GM11168 (cell line): ENCODE data around the gene HYPK.

ENCODE experiments used
- in situ Hi-C: fragments of 300-500 bp; cut with MboI; formaldehyde crosslinking; loops from one replicate; pipeline ENCODE4 v1.12.0; 2022; ENCODE audit warnings: low sequenced_read_pairs; ENCODE audit not compliant: unreplicated experiment

The HYPK gene, protein sequence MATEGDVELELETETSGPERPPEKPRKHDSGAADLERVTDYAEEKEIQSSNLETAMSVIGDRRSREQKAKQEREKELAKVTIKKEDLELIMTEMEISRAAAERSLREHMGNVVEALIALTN

DNA sequence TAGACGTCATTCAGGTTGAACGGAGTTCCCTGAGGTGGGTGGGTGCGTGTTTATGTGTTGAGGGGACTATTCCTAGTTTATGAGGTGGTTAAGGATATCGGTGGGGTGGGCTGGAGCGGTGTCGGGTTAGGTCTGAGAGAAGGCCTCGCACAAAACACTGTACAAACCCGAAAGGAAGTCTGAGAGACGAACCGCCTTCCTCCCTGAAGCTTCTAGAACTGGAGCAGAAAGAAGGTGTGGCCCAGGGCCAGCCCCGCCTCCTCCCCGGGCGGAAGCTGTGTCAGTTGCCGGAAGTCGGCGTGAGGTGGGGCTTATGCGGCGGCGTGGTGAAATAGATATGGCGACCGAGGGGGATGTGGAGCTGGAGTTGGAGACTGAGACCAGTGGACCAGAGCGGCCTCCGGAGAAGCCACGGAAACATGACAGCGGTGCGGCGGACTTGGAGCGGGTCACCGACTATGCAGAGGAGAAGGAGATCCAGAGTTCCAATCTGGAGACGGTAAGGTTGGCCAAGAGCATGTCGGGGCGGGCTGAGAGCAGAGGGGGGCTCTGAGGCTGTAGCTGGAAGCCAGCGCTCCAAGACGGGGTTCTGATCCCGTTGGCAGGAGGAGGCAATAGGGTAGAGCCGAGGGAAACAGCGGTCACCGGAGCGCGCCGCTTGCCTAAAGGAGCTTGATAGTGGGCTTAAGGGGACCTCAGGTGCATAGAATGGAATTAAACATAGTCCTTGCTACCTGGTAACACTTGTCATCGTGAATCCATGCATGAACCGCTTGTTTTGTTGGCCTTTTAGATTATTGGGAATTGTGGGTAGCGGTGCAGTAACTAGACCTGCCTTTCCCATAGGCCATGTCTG, at the start of gene HYPK:
TSS of gene HYPK (plus strand) at position 314 of the 856 bp plus-strand sequence. CDS start at position 338, 24 bp downstream.
- in situ Hi-C loops = no loop called here

DNA sequence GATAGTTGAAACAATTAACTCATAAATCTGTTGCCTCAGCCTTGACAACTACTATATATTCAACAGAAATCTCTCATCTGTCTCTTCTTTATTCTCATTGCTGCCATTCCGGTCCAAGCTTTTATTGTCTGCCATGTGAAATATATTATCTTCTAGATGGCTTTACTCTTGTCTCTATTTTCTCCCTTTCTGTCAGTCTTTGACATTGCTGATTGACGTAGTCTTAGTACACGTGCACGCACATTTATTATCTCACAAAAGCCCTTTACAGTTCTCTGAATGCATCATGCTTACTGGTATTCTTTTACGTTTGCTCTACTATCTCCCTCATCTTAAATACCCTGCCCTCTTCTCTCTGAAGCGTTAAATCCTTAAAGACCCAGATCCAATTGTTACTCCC, 48.5 kb upstream of the HYPK start:
- in situ Hi-C loops = no loop called here

DNA sequence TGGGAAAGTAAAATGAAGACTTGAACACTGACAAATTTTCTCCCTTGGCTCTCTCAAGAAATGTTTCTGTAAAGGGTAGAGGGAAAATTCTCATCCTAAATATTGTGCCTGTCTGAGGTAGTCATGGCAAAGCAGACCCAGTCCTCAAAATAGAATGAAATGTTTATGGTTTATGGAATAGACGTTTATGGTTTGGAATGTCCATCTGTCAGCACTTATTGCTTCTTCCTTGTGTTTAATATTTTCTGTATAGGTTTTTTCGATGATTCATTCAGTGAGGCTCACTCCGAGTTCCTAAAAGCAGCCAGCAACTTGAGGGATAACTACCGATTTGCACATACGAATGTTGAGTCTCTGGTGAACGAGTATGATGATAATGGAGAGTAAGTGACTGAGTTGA, 37.6 kb upstream of the HYPK start:
- in situ Hi-C loops = no loop called here

DNA sequence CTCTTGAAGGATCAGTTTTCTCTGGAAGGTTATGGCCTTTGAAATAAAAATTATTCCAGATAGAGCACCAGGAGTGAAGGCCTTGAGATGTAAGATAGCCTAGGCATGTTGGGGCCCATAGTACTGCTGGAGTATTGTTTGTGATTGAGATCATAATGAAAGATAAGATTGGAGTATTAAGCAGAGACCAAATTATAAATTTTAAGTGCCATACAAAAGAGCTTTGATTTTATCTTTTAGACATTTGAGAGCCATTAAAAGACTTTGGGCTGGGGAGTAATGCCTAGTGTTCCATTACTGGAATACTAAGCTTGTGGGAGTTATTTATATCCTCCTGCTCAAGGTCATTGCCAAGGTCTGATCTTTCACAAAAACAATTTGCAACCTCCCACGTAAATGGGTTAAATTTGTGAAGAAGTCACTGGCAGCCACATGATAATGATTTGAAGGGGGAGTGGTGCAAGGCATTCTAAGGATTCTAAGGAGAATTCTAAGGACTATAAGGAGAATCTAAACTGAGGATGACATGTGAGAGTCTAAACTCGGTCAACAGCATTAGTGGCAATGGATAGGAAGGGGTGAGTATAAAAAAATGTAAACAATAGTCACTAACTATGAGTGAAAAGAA, 36.5 kb upstream of the HYPK start:
- in situ Hi-C loops = no loop called here

DNA sequence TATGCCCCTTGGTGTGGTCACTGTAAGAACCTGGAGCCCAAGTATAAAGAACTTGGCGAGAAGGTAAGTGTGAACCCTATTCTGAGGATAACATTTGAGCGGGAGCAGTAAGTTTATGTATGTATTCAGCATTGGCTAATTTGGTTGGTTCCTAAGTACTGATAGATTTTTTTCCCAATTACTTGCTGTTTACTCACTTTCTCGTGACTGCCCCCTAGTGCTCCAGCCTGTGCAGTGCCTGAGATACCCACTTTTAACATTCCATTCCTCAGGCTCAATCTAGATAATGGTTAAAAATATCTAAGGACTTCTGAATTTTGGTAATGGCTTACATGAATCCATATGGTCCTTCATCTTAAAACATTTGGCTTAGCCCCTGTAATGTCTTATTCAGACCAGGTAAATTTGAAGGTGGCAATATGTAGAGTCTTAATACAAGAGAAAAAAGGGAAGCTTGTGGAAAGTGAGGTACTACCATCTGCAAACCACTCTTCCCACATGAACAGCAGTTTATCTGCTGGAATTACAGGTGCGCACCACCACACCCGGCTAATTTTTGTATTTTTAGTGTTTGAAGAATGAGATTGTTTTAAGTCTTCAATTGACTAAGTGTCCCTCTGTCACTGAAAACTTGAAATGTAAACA, 30.7 kb upstream of the HYPK start:
- in situ Hi-C loops = no loop called here

DNA sequence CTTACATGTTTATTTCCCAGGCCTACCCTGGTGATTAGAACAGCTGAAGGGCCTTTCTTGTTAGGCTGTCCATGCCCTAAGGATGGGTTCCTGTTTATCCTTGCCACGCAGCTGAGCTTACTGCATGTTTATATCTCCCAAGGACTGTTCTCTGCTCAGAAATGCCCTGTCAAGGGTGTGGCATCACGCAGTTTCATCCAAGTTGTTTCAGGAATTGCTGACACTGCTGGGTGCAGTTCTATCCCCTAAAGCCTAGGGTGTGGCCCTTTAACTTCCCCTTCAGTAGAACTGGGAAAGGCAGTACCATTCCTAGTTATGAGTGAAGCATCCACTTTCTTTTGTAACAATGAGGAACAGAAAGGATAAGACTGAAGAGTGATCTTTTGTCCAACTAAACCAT, 28.6 kb upstream of the HYPK start:
- in situ Hi-C loops = no loop called here

DNA sequence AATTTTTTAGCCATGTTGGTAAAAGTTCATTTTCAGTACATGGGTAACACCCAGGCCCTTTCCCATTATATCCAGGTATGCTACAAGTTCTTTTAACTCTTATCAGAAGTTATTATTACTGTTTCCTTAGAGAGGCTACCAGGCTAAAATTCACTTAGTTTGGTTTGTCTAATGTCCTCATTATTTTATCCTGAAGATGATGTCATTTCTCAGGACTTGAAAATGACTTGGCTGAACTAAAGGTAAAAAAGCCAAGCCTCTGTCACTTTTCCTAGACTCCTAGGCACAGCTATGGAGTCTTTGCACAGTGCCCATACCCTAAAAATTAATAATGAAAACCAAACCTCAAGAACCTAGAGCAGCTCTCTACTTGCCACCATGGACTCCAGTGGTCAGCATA, 27.8 kb upstream of the HYPK start:
- in situ Hi-C loops = no loop called here

DNA sequence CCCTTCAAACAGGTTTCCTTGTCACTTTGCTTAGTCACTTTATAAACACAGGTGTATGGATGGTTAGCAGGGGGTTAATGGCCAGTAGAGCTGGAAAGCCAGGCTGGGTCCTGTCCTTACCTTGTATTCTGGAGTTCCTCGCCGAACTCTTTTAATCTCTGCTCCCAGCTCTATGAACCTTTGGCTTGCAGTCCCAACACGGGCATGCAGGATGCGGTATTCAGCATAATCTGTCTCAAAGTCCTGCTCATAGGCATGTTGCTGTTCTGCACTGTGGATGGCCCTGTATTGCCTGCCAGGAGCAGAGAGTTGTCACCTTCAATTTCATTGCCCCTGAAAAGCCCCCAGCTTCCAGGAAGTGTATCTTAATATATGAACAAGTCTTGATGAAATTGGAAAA, 26.3 kb upstream of the HYPK start:
- in situ Hi-C loops = no loop called here

DNA sequence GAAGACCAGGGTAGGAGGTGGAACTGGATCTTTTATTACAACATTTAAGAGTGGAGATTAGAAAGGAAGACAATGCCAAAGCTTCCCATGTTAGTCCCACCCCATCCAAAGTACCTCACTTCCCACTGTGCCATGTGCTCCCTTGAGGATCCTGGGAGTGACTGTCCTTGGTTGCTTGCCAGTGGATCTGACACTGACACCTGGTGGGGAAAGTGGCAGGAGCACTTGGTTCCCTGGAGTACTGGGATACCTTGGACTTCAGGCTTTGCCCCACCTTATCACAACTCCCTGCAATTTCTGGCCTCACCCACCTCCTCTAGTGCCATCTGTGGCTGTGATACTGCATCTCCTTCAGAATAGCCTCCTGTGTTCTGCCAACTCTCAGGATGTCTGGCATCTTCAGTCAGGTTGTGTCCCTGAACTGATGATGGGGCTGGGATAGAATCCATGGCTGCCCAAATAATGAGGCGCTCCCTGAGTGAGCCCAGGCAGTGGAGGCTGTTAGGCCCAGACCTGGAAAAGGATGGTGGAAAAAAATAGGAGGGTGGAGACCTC, 24.9 kb upstream of the HYPK start:
- in situ Hi-C loops = no loop called here

DNA sequence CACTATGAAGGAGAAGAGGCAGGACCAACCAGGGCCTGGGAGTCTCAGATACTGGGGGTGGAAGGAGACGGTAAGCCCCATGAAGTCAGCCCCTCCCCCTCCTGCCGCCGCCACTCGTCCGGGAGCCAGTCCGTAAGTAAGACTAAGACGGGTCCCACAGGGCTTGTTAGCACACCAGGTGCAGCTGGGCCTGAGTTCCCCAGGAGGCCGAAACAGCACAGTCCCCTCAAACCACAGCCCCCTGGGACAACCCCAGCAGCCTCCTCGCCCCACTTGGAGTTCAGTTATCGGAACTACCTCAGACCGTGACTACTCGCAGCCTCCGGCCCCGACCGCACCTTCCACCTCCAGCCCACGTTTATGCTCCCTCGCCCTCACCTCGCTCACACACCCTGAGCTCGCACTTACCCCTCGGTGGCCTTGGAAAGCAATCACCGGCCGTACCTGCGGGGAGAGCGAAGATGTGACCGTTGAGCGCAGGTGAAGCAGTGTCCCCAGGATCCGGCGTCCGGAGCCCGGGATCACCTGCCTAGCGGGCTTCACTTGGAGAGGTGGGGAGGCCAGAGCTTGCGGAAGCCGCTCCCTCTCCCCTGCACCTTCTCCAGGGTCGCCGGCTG, 24.2 kb upstream of the HYPK start:
- in situ Hi-C loops = no loop called here

DNA sequence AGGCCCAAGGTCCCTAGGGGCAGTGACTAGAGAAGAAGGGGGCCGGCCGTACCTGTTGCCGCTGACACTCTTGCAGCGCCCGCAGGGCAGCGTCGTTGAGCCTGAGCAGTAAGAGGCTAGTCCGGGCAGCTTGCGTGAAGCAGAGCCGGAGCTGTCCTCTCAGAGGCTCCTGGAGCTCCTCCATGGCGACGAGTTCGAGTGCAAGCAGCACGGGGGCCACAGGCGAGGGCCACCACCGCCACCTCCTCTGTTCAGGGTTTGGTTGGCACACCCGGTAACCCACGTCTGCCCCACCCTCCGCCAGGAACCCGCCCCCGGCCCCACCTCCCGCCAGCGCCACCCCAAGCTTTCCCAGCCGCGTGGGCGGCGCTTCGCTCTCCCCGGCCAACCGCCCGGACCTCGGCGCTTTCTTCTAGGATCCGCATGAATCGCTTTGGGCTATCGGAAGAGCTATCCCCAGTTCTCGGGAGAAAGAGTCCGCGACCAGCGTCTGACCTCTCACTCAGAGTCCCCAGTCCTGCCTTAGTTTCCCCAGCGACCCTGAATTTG, 23.6 kb upstream of the HYPK start, which contains the start of gene ELL3:
TSS of gene ELL3 (minus strand) at position 249 of the 549 bp plus-strand sequence. CDS start at position 184, 65 bp downstream.
- in situ Hi-C loops = no loop called here

DNA sequence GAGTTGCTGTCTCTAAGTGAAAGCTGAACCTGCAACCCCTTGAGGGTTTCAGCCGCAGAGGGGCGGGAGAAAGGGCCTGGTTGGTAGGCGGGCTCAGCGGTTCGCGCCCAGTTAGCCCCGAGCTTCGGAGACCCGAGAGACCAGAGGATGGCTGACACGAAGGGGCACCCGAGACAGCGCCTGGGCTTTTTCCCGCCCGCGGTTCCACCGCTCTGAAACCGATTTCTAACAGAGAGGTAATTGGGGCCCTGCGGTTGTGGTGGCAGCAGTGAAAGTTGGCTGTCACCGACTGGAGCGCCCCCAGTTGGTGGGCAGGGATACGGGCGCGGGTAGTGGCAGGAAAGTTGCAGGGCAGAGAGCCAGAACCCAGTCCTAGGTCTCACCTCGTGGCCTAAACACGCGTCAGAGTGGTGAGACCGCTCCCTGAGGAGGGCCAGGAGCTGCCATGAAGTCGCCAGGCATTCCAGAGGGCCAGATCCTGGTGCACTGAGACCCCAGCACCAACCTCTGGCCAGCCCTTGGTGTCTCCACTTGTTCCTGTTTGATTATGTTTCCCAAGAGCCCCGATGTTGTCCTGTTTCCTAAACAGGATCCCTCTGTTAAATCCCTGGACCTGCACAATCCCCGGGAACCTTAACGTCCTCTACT, 23.0 kb upstream of the HYPK start:
- in situ Hi-C loops = no loop called here

DNA sequence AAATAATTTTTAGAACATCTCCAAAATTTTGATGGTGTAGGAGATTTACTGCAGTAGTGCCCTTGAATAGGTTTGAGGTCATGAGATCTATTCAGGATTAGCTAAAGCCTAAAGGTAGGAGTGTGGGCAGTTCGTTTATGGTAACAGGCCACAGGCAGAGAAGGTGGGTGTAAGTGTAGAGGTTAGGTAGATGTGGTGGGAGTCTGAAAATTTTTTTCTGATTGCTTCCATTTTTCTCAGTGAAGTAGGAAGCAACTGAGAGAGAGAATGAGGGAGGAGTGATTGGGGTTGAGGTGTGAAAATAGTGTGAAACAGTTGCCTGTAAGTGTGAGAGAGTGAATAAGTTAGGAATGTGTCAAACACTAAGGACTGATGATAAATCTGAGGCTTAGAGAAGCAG, 21.4 kb upstream of the HYPK start:
- in situ Hi-C loops = no loop called here

DNA sequence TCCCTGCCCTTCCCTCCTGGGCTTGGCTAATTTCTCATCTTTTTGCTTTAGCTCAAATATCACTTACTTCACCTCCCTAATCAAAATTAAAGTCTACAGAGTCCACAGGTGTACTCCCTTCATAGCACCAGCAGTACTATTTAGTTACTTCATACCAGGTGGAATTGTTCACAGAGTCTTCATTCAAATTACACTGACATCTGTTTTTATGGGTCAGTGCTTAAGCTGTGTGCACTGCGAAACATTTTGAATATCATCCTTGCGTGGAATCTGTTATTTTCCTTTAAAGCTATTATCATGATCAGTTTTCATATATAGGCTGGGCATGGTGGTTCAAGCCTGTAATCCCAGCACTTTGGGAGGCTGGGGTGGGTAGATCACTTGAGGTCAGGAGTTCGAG, 11.0 kb upstream of the HYPK start:
- in situ Hi-C loops = no loop called here

DNA sequence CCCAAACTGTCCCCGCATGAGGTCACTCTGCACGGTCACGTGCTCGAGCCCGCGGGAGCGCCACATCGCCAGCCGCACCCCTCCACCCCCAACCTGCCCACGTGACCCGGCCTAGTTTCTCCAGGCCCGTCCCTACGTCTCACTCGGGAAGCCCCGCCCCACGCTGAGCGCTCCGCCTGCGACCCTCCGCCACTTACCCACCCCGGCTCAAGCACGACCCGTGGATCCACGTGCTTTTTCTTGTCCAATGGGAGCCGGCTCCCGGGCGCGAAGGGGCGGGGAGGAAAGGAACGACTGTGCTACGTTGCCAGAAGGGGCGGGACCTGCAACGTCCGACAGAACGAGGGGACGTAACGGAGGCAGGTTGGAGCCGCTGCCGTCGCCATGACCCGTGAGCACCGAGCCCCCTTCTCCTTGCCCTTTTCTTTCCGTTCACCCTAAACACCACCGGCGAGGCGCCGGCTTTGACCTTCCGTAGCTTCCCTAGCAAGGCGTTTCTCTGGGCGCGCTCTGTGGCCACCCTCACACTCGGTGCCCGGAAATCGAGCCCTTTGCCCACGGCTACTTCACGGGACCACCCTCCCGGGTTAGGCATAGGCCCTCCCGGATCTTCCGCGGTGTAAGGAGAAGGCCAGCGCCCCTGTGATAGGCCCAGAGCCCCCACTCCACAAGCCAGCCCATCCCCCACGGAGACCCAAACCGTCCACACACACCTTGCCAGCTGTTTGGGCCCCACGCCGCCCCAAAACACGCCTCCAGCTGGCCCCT, 8.2 kb upstream of the HYPK start, which contains the start of gene SERF2:
TSS of gene SERF2 (plus strand) at position 328 of the 768 bp plus-strand sequence. CDS start at position 385, 57 bp downstream.
- in situ Hi-C loops = no loop called here

DNA sequence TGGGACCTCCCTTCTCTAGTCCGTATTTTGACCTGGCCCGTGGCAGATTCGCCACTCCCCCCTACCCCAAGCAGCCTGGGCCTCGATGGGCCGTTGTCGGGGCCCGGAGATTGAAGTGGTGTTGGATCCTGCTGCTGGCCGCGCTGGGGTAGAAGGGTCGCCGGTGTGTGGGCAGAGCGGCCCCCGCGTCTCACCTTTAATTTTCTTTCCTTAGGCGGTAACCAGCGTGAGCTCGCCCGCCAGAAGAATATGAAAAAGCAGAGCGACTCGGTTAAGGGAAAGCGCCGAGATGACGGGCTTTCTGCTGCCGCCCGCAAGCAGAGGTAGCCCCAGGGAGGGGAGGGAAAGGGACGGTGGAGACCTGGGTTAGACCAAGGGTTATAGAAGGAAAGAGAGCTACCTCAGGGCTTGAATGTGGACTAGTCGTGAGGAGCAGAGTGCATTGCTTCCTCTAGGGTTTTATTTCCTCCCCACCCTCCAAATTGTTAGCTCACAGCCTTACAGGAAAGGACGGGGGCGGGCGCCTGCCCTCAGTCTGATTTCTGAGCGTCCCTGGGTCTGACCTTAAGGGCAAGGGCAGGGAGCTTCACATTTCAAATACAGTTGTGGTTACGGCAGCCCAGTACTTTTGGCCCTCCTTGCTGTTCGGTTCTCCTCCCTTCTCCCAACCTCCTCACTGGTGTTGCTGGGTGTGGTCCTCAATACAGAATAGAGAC, 7.5 kb upstream of the HYPK start:
- in situ Hi-C loops = no loop called here

DNA sequence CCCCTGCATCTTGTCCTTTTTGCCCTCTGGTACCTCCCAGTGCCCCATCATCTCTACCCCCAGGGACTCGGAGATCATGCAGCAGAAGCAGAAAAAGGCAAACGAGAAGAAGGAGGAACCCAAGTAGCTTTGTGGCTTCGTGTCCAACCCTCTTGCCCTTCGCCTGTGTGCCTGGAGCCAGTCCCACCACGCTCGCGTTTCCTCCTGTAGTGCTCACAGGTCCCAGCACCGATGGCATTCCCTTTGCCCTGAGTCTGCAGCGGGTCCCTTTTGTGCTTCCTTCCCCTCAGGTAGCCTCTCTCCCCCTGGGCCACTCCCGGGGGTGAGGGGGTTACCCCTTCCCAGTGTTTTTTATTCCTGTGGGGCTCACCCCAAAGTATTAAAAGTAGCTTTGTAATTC, 6.8 kb upstream of the HYPK start:
- in situ Hi-C loops = no loop called here
